ENCODE data around the gene ACAP1.

GRCh38 chr17:7380855-7381683, 44.7 kb downstream of the ACAP1 start, which contains the start of gene TNK1:
- TF ChIP-seq CTCF (conservative IDR thresholded peaks at IDR 0.05 in 1 of 2, IDR thresholded peaks at IDR 0.05 in 1 of 2; ENCODE audit: extremely low read depth in 1 of 2, insufficient read depth in 1 of 2, low read depth in 1 of 2, low read length in 2 of 2) (no peak), EZH2 (IDR thresholded peaks at IDR 0.05; ENCODE audit: borderline replicate concordance, low read length) (no peak)

All from mammary epithelial cell (primary cell).